ENCODE results near the gene CHN2.

CHN2 gene

GRCh38 chr7:29510028-29510427 is 315.5 kb downstream of the CHN2 start:
- DNase-seq = no peak

- DNase-seq = no peak
Measured at GRCh38 chr7:29511337-29511736, 316.8 kb downstream of the CHN2 start.

GRCh38 chr7:29511851-29512250 is 317.3 kb downstream of the CHN2 start:
- DNase-seq = no peak

GRCh38 chr7:29516491-29516890 is 321.9 kb downstream of the CHN2 start:
- DNase-seq = no peak

- no peak for DNase-seq
Measured at GRCh38 chr7:29518616-29519015, 324.0 kb downstream of the CHN2 start.

GRCh38 chr7:29523728-29524127 is 329.2 kb downstream of the CHN2 start:
- no peak for DNase-seq

- no peak for DNase-seq
Measured at GRCh38 chr7:29527505-29528108, 333.0 kb downstream of the CHN2 start.

- peak; percentile 49 for DNase-seq
Measured at GRCh38 chr7:29528526-29528925, 334.0 kb downstream of the CHN2 start.
